HEK293 (cell line): ENCODE results near the gene PLAC1.

Experiments
- CTCF ChIA-PET: fragments of 350-600 bp; formaldehyde crosslinking; extraction: SDS; loops from one replicate; lab custom pipeline; 2021; ENCODE audit warnings: antibody characterized with exemption; lab: Yijun Ruan, JAX
- POLR2A ChIA-PET: fragments of 300-600 bp; formaldehyde crosslinking; extraction: SDS; loops from one replicate; lab custom pipeline; 2020; ENCODE audit warnings: antibody characterized with exemption, inconsistent platforms; lab: Yijun Ruan, JAX
- H3K27ac ChIP-seq: fragments of 200-500 bp; sonication (Bioruptor generic); 2 replicates; pipeline ENCODE4 v1.5.1; 2014; ENCODE audit warnings: low read depth, low read length, control low read depth, inconsistent platforms; ENCODE audit errors: extremely low read depth
- H3K36me3 ChIP-seq, 2 experiments: fragments of 200-500 bp in 1 of 2; sonication (Bioruptor generic) in 1 of 2; 1 replicate in 1 of 2; 2 replicates in 1 of 2; pipeline ENCODE4 v1.5.1; 2014 to 2017; ENCODE audit warnings: inconsistent platforms in 2 of 2, low read length in 2 of 2; ENCODE audit not compliant: control insufficient read depth in 2 of 2, insufficient read depth in 1 of 2
- H3K4me1 ChIP-seq: fragments of 200-500 bp; sonication (Bioruptor generic); 2 replicates; pipeline ENCODE4 v1.5.1; 2014; ENCODE audit warnings: mild to moderate bottlenecking, low read length, inconsistent platforms; ENCODE audit not compliant: control insufficient read depth, insufficient read depth
- H3K4me3 ChIP-seq: 2 replicates; pipeline ENCODE4 v1.5.1; 2011; ENCODE audit warnings: low read depth, mild to moderate bottlenecking, control low read depth, low read length, moderate library complexity
- H3K9me3 ChIP-seq: fragments of 200-500 bp; sonication (Bioruptor generic); 2 replicates; pipeline ENCODE4 v1.5.1; 2014; ENCODE audit warnings: low read depth, low read length, inconsistent platforms; ENCODE audit not compliant: control insufficient read depth, insufficient read depth
- MZF1 ChIP-seq: fragments of 450-650 bp; formaldehyde crosslinking; IDR thresholded peaks from 2 replicates; pipeline ENCODE4 v1.5.1; 2017; ENCODE audit warnings: missing biosample characterization, missing genetic modification characterization, borderline replicate concordance
- PBX3 ChIP-seq: sonication (generic); formaldehyde crosslinking; IDR thresholded peaks from 2 replicates; pipeline ENCODE4 v1.8.1; 2022; ENCODE audit warnings: mild to moderate bottlenecking, moderate library complexity, missing genetic modification reagents
- PRDM1 ChIP-seq: fragments of 450-650 bp; formaldehyde crosslinking; IDR thresholded peaks from 2 replicates; pipeline ENCODE4; 2016; ENCODE audit warnings: missing biosample characterization, missing genetic modification characterization
- SCRT2 ChIP-seq: fragments of 450-650 bp; formaldehyde crosslinking; IDR thresholded peaks from 2 replicates; pipeline ENCODE4 v1.5.1; 2016; ENCODE audit warnings: missing biosample characterization, missing genetic modification characterization
- SP7 ChIP-seq: fragments of 450-650 bp; formaldehyde crosslinking; IDR thresholded peaks from 2 replicates; pipeline ENCODE4 v1.5.1; 2016; ENCODE audit warnings: missing biosample characterization, missing genetic modification characterization
- YY1 ChIP-seq: fragments of 450-650 bp; formaldehyde crosslinking; IDR thresholded peaks from 2 replicates; pipeline ENCODE4 v1.5.1; 2018; ENCODE audit warnings: missing biosample characterization, missing genetic modification characterization
- ZBTB26 ChIP-seq: fragments of 450-650 bp; formaldehyde crosslinking; optimal IDR thresholded peaks from 2 replicates; pipeline ENCODE3; 2016; ENCODE audit warnings: missing biosample characterization, mild to moderate bottlenecking, missing genetic modification characterization
- ZBTB8A ChIP-seq: fragments of 450-650 bp; formaldehyde crosslinking; IDR thresholded peaks from 2 replicates; pipeline ENCODE4 v1.5.1; 2016; ENCODE audit warnings: missing biosample characterization, missing genetic modification characterization
- ZNF211 ChIP-seq: fragments of 450-650 bp; formaldehyde crosslinking; IDR thresholded peaks from 2 replicates; pipeline ENCODE4 v1.5.1; 2016; ENCODE audit warnings: low read depth, missing biosample characterization, missing genetic modification characterization
- ZNF214 ChIP-seq: fragments of 450-650 bp; formaldehyde crosslinking; IDR thresholded peaks from 2 replicates; pipeline ENCODE4 v1.5.1; 2017; ENCODE audit warnings: missing biosample characterization, mild to moderate bottlenecking, missing genetic modification characterization, borderline replicate concordance
- ZNF23 ChIP-seq: fragments of 450-650 bp; formaldehyde crosslinking; IDR thresholded peaks from 2 replicates; pipeline ENCODE4 v1.5.1; 2016; ENCODE audit warnings: missing biosample characterization, missing genetic modification characterization, borderline replicate concordance
- ZNF266 ChIP-seq: fragments of 450-650 bp; formaldehyde crosslinking; IDR thresholded peaks from 2 replicates; pipeline ENCODE4 v1.5.1; 2016; ENCODE audit warnings: missing biosample characterization, missing genetic modification characterization, low read depth
- ZNF510 ChIP-seq: fragments of 450-650 bp; formaldehyde crosslinking; IDR thresholded peaks from 2 replicates; pipeline ENCODE4 v1.5.1; 2018; ENCODE audit warnings: mild to moderate bottlenecking, missing genetic modification characterization, missing biosample characterization; ENCODE audit not compliant: insufficient replicate concordance
- ZNF518A ChIP-seq: fragments of 450-650 bp; formaldehyde crosslinking; conservative IDR thresholded peaks from 2 replicates; pipeline ENCODE4 v1.5.1; 2016; ENCODE audit warnings: low read depth, missing biosample characterization, missing genetic modification characterization
- ZNF529 ChIP-seq: fragments of 450-650 bp; formaldehyde crosslinking; IDR thresholded peaks from 2 replicates; pipeline ENCODE4 v1.5.1; 2017; ENCODE audit warnings: missing genetic modification characterization, missing biosample characterization; ENCODE audit not compliant: insufficient replicate concordance
- ZNF600 ChIP-seq: fragments of 450-650 bp; formaldehyde crosslinking; IDR thresholded peaks from 2 replicates; pipeline ENCODE4 v1.5.1; 2016; ENCODE audit warnings: missing biosample characterization, missing genetic modification characterization
- ZNF624 ChIP-seq: fragments of 450-650 bp; formaldehyde crosslinking; IDR thresholded peaks from 2 replicates; pipeline ENCODE4 v1.5.1; 2017; ENCODE audit warnings: missing biosample characterization, missing genetic modification characterization
- ZNF677 ChIP-seq: fragments of 450-650 bp; IDR thresholded peaks from 2 replicates; pipeline ENCODE4 v1.5.0; 2018; ENCODE audit warnings: missing biosample characterization, mild to moderate bottlenecking, missing genetic modification characterization, moderate library complexity
- ZNF707 ChIP-seq: fragments of 450-650 bp; formaldehyde crosslinking; IDR thresholded peaks from 2 replicates; pipeline ENCODE4 v1.5.1; 2016; ENCODE audit warnings: missing biosample characterization, missing genetic modification characterization
- ZNF777 ChIP-seq: fragments of 450-650 bp; formaldehyde crosslinking; IDR thresholded peaks from 2 replicates; pipeline ENCODE4 v1.5.1; 2017; ENCODE audit warnings: missing biosample characterization, missing genetic modification characterization, borderline replicate concordance
- ZNF791 ChIP-seq: fragments of 450-650 bp; formaldehyde crosslinking; IDR thresholded peaks from 2 replicates; pipeline ENCODE4 v1.5.1; 2016; ENCODE audit warnings: missing biosample characterization, missing genetic modification characterization

PLAC1 gene

GRCh38 chrX:134649770-134650169, 8.5 kb downstream of the PLAC1 start (continued):
- no peak for TF ChIP-seq ZNF518A
- TF ChIP-seq SP7 (tag by site-specific recombination) = no peak
- no peak for TF ChIP-seq ZBTB26 (tag by site-specific recombination)
- TF ChIP-seq ZNF777 (tag by site-specific recombination) = no peak
- no peak for TF ChIP-seq ZNF214 (tag by site-specific recombination)

GRCh38 chrX:134647477-134647877, 10.8 kb downstream of the PLAC1 start:
- ChIA-PET POLR2A (no interaction called here), CTCF (no interaction called here)
- no peaks in the 10 kb centered on the region for H3K4me1 ChIP-seq
- no peak overlapping the region for H3K4me3 ChIP-seq
- no peaks in the 10 kb centered on the region for H3K36me3 ChIP-seq
- no peaks in the 10 kb centered on the region for H3K9me3 ChIP-seq
- no peak overlapping the region for H3K27ac ChIP-seq
- TF ChIP-seq ZNF707 (tag by site-specific recombination) (no peak), PRDM1 (tag by site-specific recombination) (no peak), ZNF23 (tag by site-specific recombination) (no peak), ZNF600 (tag by site-specific recombination) (no peak), ZNF211 (tag by site-specific recombination) (no peak), PBX3 (CRISPR knock-in tag) (no peak), ZNF510 (tag by site-specific recombination) (no peak), MZF1 (no peak), ZBTB8A (no peak), ZNF624 (tag by site-specific recombination) (no peak), YY1 (tag by site-specific recombination) (no peak), ZNF266 (tag by site-specific recombination) (no peak), ZNF529 (no peak), SP7 (tag by site-specific recombination) (no peak), ZNF791 (tag by site-specific recombination) (no peak), SCRT2 (tag by site-specific recombination) (no peak), ZNF677 (tag by site-specific recombination) (no peak)
- TF ChIP-seq, all 188 proteins: peak for 0
